WTC11 (cell line): ENCODE results near the gene ARID4B. TPM values are rescaled to one million over a fixed set of nuclear protein-coding genes. Genes with fewer than 3 reads are reported as not detected.
A peak's percentile ranks its signal among the peaks of the same experiment; 100 is the strongest.
"Not testable (repeated sequence)": the region's sequence is repeated elsewhere in the genome, so short reads cannot be mapped to it uniquely, and the experiment has no call there.

Source experiments
- ATAC-seq: fragments of 200-7000 bp; cut with Tn5 transposase; 2 replicates; pipeline ENCODE4 v1.10.0; 2021; ENCODE audit warnings: mild to moderate bottlenecking, moderate library complexity
- CTCF ChIA-PET: fragments of 300-600 bp; sonication (Branson Sonifier 250); formaldehyde crosslinking; loops from one replicate; lab custom pipeline; 2021; ENCODE audit warnings: antibody characterized with exemption; lab: Charles Lee
- POLR2A ChIA-PET: fragments of 350-600 bp; sonication (Branson Sonifier 250); formaldehyde crosslinking; loops from one replicate; lab custom pipeline; 2021; ENCODE audit warnings: antibody characterized with exemption; lab: Charles Lee
- DNase-seq: peaks from one replicate; pipeline ENCODE4 v3.0.0; 2021; ENCODE audit warnings: low spot score
- H3K27ac Mint-ChIP-seq: 2 replicates; pipeline ENCODE4 v1.8.0; 2021; ENCODE audit warnings: mixed read lengths
- H3K27me3 Mint-ChIP-seq: 2 replicates; pipeline ENCODE4 v1.8.0; 2021; ENCODE audit warnings: low read depth, mild to moderate bottlenecking, moderate library complexity, mixed read lengths
- H3K36me3 Mint-ChIP-seq: 2 replicates; pipeline ENCODE4 v1.8.0; 2021; ENCODE audit warnings: mixed read lengths
- H3K4me1 Mint-ChIP-seq: 2 replicates; pipeline ENCODE4 v1.8.0; 2022; ENCODE audit warnings: mixed read lengths
- H3K4me3 Mint-ChIP-seq: 2 replicates; pipeline ENCODE4 v1.8.0; 2021; ENCODE audit warnings: mild to moderate bottlenecking, moderate library complexity, mixed read lengths
- H3K9me3 Mint-ChIP-seq: 2 replicates; pipeline ENCODE4 v1.8.0; 2021; ENCODE audit warnings: mixed read lengths
- ELF4 ChIP-seq: sonication (generic); formaldehyde crosslinking; IDR thresholded peaks from 2 replicates; pipeline ENCODE4 v1.8.1; 2022; ENCODE audit warnings: low read depth, mild to moderate bottlenecking, moderate library complexity, missing genetic modification reagents
- HMGXB4 ChIP-seq: sonication (generic); formaldehyde crosslinking; IDR thresholded peaks from 2 replicates; pipeline ENCODE4 v1.8.1; 2023; ENCODE audit warnings: mild to moderate bottlenecking, moderate library complexity, missing genetic modification reagents
- JUN ChIP-seq: sonication (generic); formaldehyde crosslinking; IDR thresholded peaks from 2 replicates; pipeline ENCODE4 v1.8.0; 2023; ENCODE audit warnings: mild to moderate bottlenecking, missing genetic modification reagents
- KAT7 ChIP-seq: sonication (generic); formaldehyde crosslinking; IDR thresholded peaks from 2 replicates; pipeline ENCODE4 v1.8.1; 2023; ENCODE audit warnings: missing genetic modification reagents, mild to moderate bottlenecking, borderline replicate concordance
- NR1H2 ChIP-seq: sonication (generic); formaldehyde crosslinking; IDR thresholded peaks from 2 replicates; pipeline ENCODE4 v1.9.0; 2021; ENCODE audit warnings: mild to moderate bottlenecking, moderate library complexity, missing genetic modification reagents
- NR3C1 ChIP-seq: sonication (generic); formaldehyde crosslinking; conservative IDR thresholded peaks from 2 replicates; pipeline ENCODE4 v1.8.1; 2023; ENCODE audit warnings: low read depth, mild to moderate bottlenecking, missing genetic modification reagents
- RELA ChIP-seq: sonication (generic); formaldehyde crosslinking; IDR thresholded peaks from 2 replicates; pipeline ENCODE4 v1.8.1; 2022; ENCODE audit warnings: missing genetic modification reagents, mild to moderate bottlenecking, borderline replicate concordance
- RORB ChIP-seq: fragments of 250-450 bp; sonication (Bioruptor Pico); IDR thresholded peaks from 2 replicates; pipeline ENCODE4 v1.9.0; 2021; ENCODE audit warnings: mild to moderate bottlenecking
- SMAD4 ChIP-seq: sonication (generic); formaldehyde crosslinking; IDR thresholded peaks from 2 replicates; pipeline ENCODE4 v1.8.0; 2022; ENCODE audit warnings: mild to moderate bottlenecking, missing genetic modification reagents
- SOX15 ChIP-seq: fragments of 250-450 bp; sonication (Bioruptor Pico); IDR thresholded peaks from 2 replicates; pipeline ENCODE4 v1.9.0; 2021; ENCODE audit warnings: mild to moderate bottlenecking
- SP1 ChIP-seq: sonication (generic); formaldehyde crosslinking; conservative IDR thresholded peaks from 2 replicates; pipeline ENCODE4 v1.8.1; 2022; ENCODE audit warnings: missing genetic modification reagents
- TCF7 ChIP-seq: sonication (generic); formaldehyde crosslinking; IDR thresholded peaks from 2 replicates; pipeline ENCODE4 v1.8.0; 2022; ENCODE audit warnings: mild to moderate bottlenecking, low read depth, missing genetic modification reagents, moderate library complexity
- USF2 ChIP-seq: sonication (generic); formaldehyde crosslinking; IDR thresholded peaks from 2 replicates; pipeline ENCODE4 v1.8.1; 2023; ENCODE audit warnings: mild to moderate bottlenecking, missing genetic modification reagents, moderate library complexity
- ZNF138 ChIP-seq: sonication (generic); formaldehyde crosslinking; conservative IDR thresholded peaks from 2 replicates; pipeline ENCODE4 v1.8.1; 2022; ENCODE audit warnings: mild to moderate bottlenecking, moderate library complexity, missing genetic modification reagents
- ZNF219 ChIP-seq: sonication (generic); formaldehyde crosslinking; IDR thresholded peaks from 2 replicates; pipeline ENCODE4 v1.8.0; 2023; ENCODE audit warnings: missing genetic modification reagents, mild to moderate bottlenecking, borderline replicate concordance
- ZNF317 ChIP-seq: sonication (generic); formaldehyde crosslinking; IDR thresholded peaks from 2 replicates; pipeline ENCODE4 v1.8.1; 2023; ENCODE audit warnings: low read depth, mild to moderate bottlenecking, moderate library complexity, missing genetic modification reagents, borderline replicate concordance
- ZNF396 ChIP-seq: fragments of 250-450 bp; sonication (Bioruptor Pico); IDR thresholded peaks from 2 replicates; pipeline ENCODE4 v1.8.0; 2021; ENCODE audit warnings: mild to moderate bottlenecking, moderate library complexity, borderline replicate concordance
- total RNA-seq: library from RNA; stranded (reverse); gene quantifications from 3 replicates; pipeline ENCODE4 v1.2.3, GENCODE V29; 2021
- TF ChIP-seq, protein P1 (sequence below): sonication (generic); formaldehyde crosslinking; IDR thresholded peaks from 2 replicates; pipeline ENCODE4 v1.8.1; 2023; ENCODE audit warnings: mild to moderate bottlenecking, missing genetic modification reagents

Gene ARID4B
- total RNA-seq, 1 experiment from 2014 or later, result 35.7 TPM

- CTCF ChIA-PET, result interaction anchor here (2.6 kb wide), 1 partner anchor 155 kb away, joined by 16 read pairs; no protein-coding TSS in a partner anchor
- DNase-seq, result no peak
- H3K36me3 Mint-ChIP-seq, result no peaks in the 10 kb centered on the region
- H3K4me3 Mint-ChIP-seq, result no peak overlapping the region
- H3K9me3 Mint-ChIP-seq, result no peaks in the 10 kb centered on the region
- 0 out of 2 replicates have a peak overlapping the region, but pooled peaks have one; percentile 51 for H3K27ac Mint-ChIP-seq
- peak; percentile 36; the same call in 1 of the 2 replicates for ATAC-seq
- no peak for TF ChIP-seq KAT7 (CRISPR knock-in tag)
- TF ChIP-seq, all 79 proteins: peak for 0
- Mint-ChIP-seq H3K27me3 (no peaks in the 10 kb centered on the region), H3K4me1 (peaks cover 33% of the 10 kb centered on the region)
- POLR2A ChIA-PET, result no interaction called here
Measured at GRCh38 chr1:235261243-235261642, 66.7 kb downstream of the ARID4B start.

DNA sequence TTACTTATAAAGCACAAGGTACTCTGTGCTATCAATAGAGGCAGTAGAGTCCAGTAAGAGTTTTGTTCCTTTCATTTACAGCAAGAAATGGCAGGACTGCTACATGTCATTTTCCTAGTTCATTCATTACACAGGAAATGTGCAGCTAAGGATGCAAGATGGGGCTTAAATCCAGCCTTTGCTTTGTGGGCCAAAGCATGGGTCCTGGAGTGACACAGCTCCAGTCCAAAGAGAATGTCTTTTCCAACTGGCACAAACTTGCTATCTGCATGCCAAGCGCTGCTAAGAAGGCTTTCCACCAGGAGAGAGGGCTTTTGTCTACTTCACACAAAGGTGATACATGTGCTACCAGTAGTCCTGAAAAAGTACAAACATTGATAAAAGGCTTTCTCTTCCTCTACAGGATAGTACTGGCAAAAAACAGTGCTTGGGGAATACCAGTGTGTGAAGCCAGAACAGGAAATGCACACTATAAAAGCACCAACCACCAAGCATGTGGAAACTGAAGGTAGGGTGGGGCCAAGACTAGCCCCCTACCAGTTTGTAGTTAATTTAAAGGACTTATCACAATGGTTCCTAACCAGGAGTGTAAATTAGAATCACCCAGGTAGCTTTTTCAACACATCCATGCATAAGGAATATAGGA is 68.7 kb downstream of the ARID4B start:
- H3K27ac Mint-ChIP-seq, result peak overlapping the region; percentile 79
- peaks cover 29% of the 10 kb centered on the region for H3K4me1 Mint-ChIP-seq
- DNase-seq, result no peak
- CTCF ChIA-PET, result interaction anchor here (1.0 to 2.5 kb wide), 3 partner anchors 16 to 156 kb away, joined by 3 to 14 read pairs (median 4); no protein-coding TSS in a partner anchor
- H3K4me3 Mint-ChIP-seq, result peak overlapping the region; percentile 22; the same call in 1 of the 2 replicates
- no peaks in the 10 kb centered on the region for H3K27me3 Mint-ChIP-seq
- no peak for TF ChIP-seq NR3C1
- no peak for TF ChIP-seq RELA
- TF ChIP-seq SP1 (CRISPR knock-in tag), result no peak
- TF ChIP-seq USF2, result no peak
- TF ChIP-seq ELF4, result no peak
- no peak for TF ChIP-seq JUN (CRISPR knock-in tag)
- no peak for TF ChIP-seq SMAD4 (CRISPR knock-in tag)
- TF ChIP-seq RORB (CRISPR knock-in tag), result no peak
- TF ChIP-seq NR1H2 (CRISPR knock-in tag), result no peak
- no peak for TF ChIP-seq SOX15
- TF ChIP-seq ZNF219, result no peak
- no peak for TF ChIP-seq TCF7
- TF ChIP-seq HMGXB4, result no peak
- TF ChIP-seq ZNF317 (CRISPR knock-in tag), result no peak
- no peak for TF ChIP-seq ZNF138 (CRISPR knock-in tag)
- TF ChIP-seq, protein P1, sequence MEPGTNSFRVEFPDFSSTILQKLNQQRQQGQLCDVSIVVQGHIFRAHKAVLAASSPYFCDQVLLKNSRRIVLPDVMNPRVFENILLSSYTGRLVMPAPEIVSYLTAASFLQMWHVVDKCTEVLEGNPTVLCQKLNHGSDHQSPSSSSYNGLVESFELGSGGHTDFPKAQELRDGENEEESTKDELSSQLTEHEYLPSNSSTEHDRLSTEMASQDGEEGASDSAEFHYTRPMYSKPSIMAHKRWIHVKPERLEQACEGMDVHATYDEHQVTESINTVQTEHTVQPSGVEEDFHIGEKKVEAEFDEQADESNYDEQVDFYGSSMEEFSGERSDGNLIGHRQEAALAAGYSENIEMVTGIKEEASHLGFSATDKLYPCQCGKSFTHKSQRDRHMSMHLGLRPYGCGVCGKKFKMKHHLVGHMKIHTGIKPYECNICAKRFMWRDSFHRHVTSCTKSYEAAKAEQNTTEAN (CRISPR knock-in tag), result no peak
- TF ChIP-seq ZNF396 (CRISPR knock-in tag), result no peak
- TF ChIP-seq, all 79 proteins: peak for 0
- peak; percentile 88 for ATAC-seq
- Mint-ChIP-seq H3K36me3 (no peaks in the 10 kb centered on the region), H3K9me3 (no peaks in the 10 kb centered on the region)
- POLR2A ChIA-PET, result no interaction called here

DNA sequence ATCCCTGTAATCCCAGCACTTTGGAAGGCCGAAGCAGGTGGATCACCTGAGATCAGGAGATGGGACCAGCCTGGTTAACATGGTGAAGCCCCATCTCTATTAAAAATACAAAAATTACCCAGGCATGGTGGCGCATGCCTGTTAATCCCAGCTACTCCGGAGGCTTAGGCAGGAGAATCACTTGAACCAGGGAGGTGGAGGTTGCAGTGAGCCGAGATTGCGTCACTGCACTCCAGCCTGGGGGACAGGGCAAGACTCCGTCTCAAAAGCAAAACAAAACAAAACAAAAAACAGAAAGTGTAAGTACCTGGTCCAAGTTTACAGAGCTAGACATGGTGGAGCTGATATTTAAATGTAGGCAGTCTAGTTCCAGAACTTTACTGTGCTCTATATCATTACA is 69.9 kb downstream of the ARID4B start:
- H3K9me3 Mint-ChIP-seq, ATAC-seq, POLR2A ChIA-PET, H3K27me3 Mint-ChIP-seq, H3K4me3 Mint-ChIP-seq, H3K27ac Mint-ChIP-seq, H3K36me3 Mint-ChIP-seq, DNase-seq: not testable (repeated sequence)
- H3K4me1 Mint-ChIP-seq, result peaks cover 36% of the 10 kb centered on the region
- CTCF ChIA-PET, result interaction anchor here (2.5 kb wide), 1 partner anchor 157 kb away, joined by 14 read pairs; no protein-coding TSS in a partner anchor
